Right renal cortex interstitium (tissue), 3 donors: ENCODE measurements around the gene ATP2A1. TPM values are rescaled to one million over a fixed set of nuclear protein-coding genes. Genes with fewer than 3 reads are reported as not detected.
"Not testable (repeated sequence)": the region's sequence is repeated elsewhere in the genome, so short reads cannot be mapped to it uniquely, and the experiment has no call there.

ENCODE experiments used
- DNase-seq, 3 donors: peaks; one replicate each; pipeline ENCODE4 v3.0.0-alpha.2; 2013; ENCODE audit warnings: low read depth in 3 of 3, low spot score in 2 of 3
- polyA plus RNA-seq, 3 donors: library from polyadenylated mRNA; unstranded; fragments of 120-200 nt; gene quantifications; one replicate each; pipeline ENCODE4 v1.2.1, GENCODE V29; 2013; ENCODE audit not compliant: insufficient read length in 3 of 3

ATP2A1 gene
- polyA plus RNA-seq, 3 donors: 2.2 to 3.9 (median 2.9) TPM

- no peak for DNase-seq
These were observed 27.0 kb downstream of the ATP2A1 start for GRCh38 chr16:28905229-28905754.

- no peak for DNase-seq
These were observed 27.6 kb downstream of the ATP2A1 start for GRCh38 chr16:28905800-28906372.

GRCh38 chr16:28910086-28911031 is 32.1 kb downstream of the ATP2A1 start:
- no peak for DNase-seq

GRCh38 chr16:28912558-28912957 is 34.3 kb downstream of the ATP2A1 start:
- DNase-seq: no peak

GRCh38 chr16:28913946-28914724 is 35.8 kb downstream of the ATP2A1 start:
- DNase-seq: no peak

- DNase-seq: no peak
These were observed 36.9 kb downstream of the ATP2A1 start for GRCh38 chr16:28915181-28915580.

GRCh38 chr16:28917095-28917494 is 38.8 kb downstream of the ATP2A1 start:
- DNase-seq: no peak

- no peak for DNase-seq
These were observed 40.4 kb downstream of the ATP2A1 start for GRCh38 chr16:28918698-28919097.

GRCh38 chr16:28923231-28923587 is 44.9 kb downstream of the ATP2A1 start:
- no peak for DNase-seq

GRCh38 chr16:28923652-28924398 is 45.5 kb downstream of the ATP2A1 start:
- no peak for DNase-seq

- no peak for DNase-seq
These were observed 46.1 kb downstream of the ATP2A1 start for GRCh38 chr16:28924399-28924761.

GRCh38 chr16:28924762-28925385 is 46.6 kb downstream of the ATP2A1 start, which contains the start of gene RABEP2:
RABEP2 (minus strand) TSS chr16:28925238; CDS start chr16:28925163, 75 bp downstream.
- peak; percentile 70 to 83 (median 80) for DNase-seq

- DNase-seq: peak in 2 of 3 donors; percentile 76
These were observed 47.3 kb downstream of the ATP2A1 start for GRCh38 chr16:28925386-28926228.

GRCh38 chr16:28926284-28926683 is 48.0 kb downstream of the ATP2A1 start:
- DNase-seq: not testable (repeated sequence)

GRCh38 chr16:28927815-28928214 is 49.5 kb downstream of the ATP2A1 start:
- DNase-seq: no peak

- no peak for DNase-seq
These were observed 51.9 kb downstream of the ATP2A1 start for GRCh38 chr16:28930203-28930602.

- no peak for DNase-seq
These were observed 52.4 kb downstream of the ATP2A1 start for GRCh38 chr16:28930652-28931051.

- no peak for DNase-seq
These were observed 53.5 kb downstream of the ATP2A1 start, which contains the start of gene CD19 for GRCh38 chr16:28931801-28932225. CD19 (plus strand) TSS chr16:28931971; CDS start chr16:28932001, 30 bp downstream.
